ENCODE data around the gene SLC26A1.

GRCh38 chr4:968221-968620 lies 25.0 kb downstream of the SLC26A1 start:
- TF ChIP-seq SMARCE1 (IDR thresholded peaks at IDR 0.05; ENCODE audit: borderline replicate concordance) (no peak), TEAD3 (CRISPR knock-in tag; optimal IDR thresholded peaks at IDR 0.05; ENCODE audit: borderline replicate concordance) (no peak), GABPB1 (CRISPR knock-in tag; IDR thresholded peaks at IDR 0.05) (no peak), EZH2 (conservative IDR thresholded peaks at IDR 0.05; ENCODE audit: low read depth, low read length) (no peak), NFE2 (CRISPR knock-in tag; IDR thresholded peaks at IDR 0.05) (no peak), CTCF (CRISPR knock-in tag; IDR thresholded peaks at IDR 0.05) (no peak), POLR2G (IDR thresholded peaks at IDR 0.05; ENCODE audit: low read depth, low read length) (no peak), TAF1 (CRISPR knock-in tag; IDR thresholded peaks at IDR 0.05) (no peak), SIX4 (CRISPR knock-in tag; IDR thresholded peaks at IDR 0.05) (no peak), ZNF138 (CRISPR knock-in tag; IDR thresholded peaks at IDR 0.05; ENCODE audit: low read depth) (no peak), ZIK1 (CRISPR knock-in tag; IDR thresholded peaks at IDR 0.05; ENCODE audit: borderline replicate concordance, low read depth) (no peak)

Data from HepG2 (cell line).